Measurements from ENCODE around the gene SPTSSB.

DNA sequence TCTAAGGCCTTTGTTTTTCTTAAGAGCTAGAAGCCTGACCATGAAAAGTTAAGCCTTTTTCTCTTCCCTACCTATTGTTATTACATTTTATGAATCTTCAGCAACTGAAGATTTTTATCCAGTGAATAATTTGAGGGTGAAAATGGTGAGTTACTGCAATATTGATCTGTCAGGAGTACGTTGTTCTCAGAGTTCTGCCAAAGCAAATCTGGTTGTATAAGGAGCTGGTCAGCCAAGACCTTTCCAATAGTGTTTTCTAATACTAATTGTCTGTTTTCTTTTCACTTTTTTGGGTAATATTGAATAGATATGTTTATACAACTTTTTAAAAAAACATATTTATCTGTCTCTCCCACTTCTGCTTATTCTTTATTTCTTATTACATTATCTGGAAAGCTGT is 15.0 kb downstream of the SPTSSB start:
- no peak for TF ChIP-seq NFRKB (IDR thresholded peaks at IDR 0.05)
- TF ChIP-seq ARNT (IDR thresholded peaks at IDR 0.05), result no peak
- TF ChIP-seq SP1 (IDR thresholded peaks at IDR 0.05), result no peak
- TF ChIP-seq FOXM1 (IDR thresholded peaks at IDR 0.05; ENCODE audit: borderline replicate concordance), result no peak
- TF ChIP-seq ELF4 (IDR thresholded peaks at IDR 0.05), result no peak
- no peak for TF ChIP-seq ZNF384 (IDR thresholded peaks at IDR 0.05)
- TF ChIP-seq TARDBP (IDR thresholded peaks at IDR 0.05), result no peak
